BLaER1 treated with 17β-estradiol and CSF1 and Interleukin-3, amounts not matched to agents 10 nM and 100 nM (cell line): ENCODE measurements around the gene RNF151.
"Not testable (repeated sequence)": the region's sequence is repeated elsewhere in the genome, so short reads cannot be mapped to it uniquely, and the experiment has no call there.

ENCODE experiments used
- H3K27ac ChIP-seq, 11 experiments: shearing (Covaris generic); formaldehyde crosslinking; 2 replicates each; pipeline ENCODE4 v1.8.1; 2022
- H3K27me3 ChIP-seq, 11 experiments: shearing (Covaris generic); formaldehyde crosslinking; 2 replicates each; pipeline ENCODE4 v1.8.1; 2022
- H3K36me3 ChIP-seq, 11 experiments: shearing (Covaris generic); formaldehyde crosslinking; 2 replicates each; pipeline ENCODE4 v1.8.1; 2022
- H3K4me1 ChIP-seq, 10 experiments: shearing (Covaris generic); formaldehyde crosslinking; 2 replicates each; pipeline ENCODE4 v1.8.1; 2022
- H3K4me2 ChIP-seq, 11 experiments: shearing (Covaris generic); formaldehyde crosslinking; 2 replicates each; pipeline ENCODE4 v1.8.1; 2022
- H3K4me3 ChIP-seq, 10 experiments: shearing (Covaris generic); formaldehyde crosslinking; 2 replicates each; pipeline ENCODE4 v1.8.1; 2022
- H3K9ac ChIP-seq, 11 experiments: shearing (Covaris generic); formaldehyde crosslinking; 2 replicates each; pipeline ENCODE4 v1.8.1; 2022
- H3K9me3 ChIP-seq, 11 experiments: shearing (Covaris generic); formaldehyde crosslinking; replicated peaks in 1 of 11; 2 replicates each; pipeline ENCODE4 v1.8.1; 2022
- H4K20me1 ChIP-seq, 11 experiments: shearing (Covaris generic); formaldehyde crosslinking; 2 replicates each; pipeline ENCODE4 v1.8.1; 2022
- Cebpa-rat ChIP-seq, 11 experiments: shearing (Covaris generic); IDR thresholded peaks; 2 replicates each; pipeline ENCODE4 v1.8.1; 2022

Gene RNF151

DNA sequence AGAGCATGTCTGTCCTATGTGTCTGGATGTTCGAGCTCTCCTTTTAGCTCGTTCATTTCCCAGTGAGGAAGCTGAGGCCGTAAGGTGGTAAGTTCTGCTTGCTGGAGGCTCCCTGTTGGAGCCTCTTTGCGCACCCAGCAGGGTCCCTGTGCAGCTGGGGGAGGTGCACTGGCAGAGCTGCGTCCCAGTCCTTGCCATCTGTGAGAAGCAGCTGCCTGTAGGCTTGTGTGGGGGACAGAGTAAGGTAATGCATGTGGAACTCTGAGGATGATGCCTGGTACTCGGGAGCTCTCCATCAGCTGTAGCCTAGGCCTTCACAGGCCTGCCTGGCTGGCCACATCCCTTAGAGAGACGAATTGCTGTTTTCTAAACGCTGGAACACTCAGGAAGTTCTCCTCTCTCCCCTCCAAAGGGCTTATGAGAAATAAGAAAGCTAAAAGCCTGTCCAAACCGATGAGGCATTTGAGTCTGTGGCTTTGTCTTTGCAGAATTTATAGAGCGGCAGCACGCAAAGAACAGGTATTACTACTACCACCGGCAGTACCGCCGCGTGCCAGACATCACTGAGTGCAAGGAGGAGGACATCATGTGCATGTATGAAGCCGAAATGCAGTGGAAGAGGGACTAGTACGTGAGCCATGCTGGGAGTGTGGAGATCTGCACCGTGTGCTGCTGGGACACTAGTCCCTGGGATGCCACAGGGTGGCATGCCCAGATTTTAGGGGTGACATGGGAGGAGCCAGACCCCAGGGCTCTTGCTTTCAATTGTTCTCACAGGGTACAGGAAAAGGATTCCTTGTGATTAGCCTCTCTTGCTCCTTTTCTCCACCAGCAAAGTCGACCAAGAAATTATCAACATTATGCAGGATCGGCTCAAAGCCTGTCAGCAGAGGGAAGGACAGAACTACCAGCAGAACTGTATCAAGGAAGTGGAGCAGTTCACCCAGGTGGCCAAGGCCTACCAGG is 5.7 kb upstream of the RNF151 start:
- H3K36me3 ChIP-seq: peaks cover 21 to 34% (median 30%) of the 10 kb centered on the region in 11 experiments
- no peak for TF ChIP-seq Cebpa-rat (IDR thresholded peaks at IDR 0.05)
- H3K4me3 ChIP-seq: peak overlapping the region; percentile 70 to 96 (median 88)
- no peaks in the 10 kb centered on the region; a peak in 1 of 22 replicates for H3K9me3 ChIP-seq
- peaks cover 40 to 47% (median 44%) of the 10 kb centered on the region in 10 experiments for H3K4me1 ChIP-seq
- peaks cover 32 to 53% (median 44%) of the 10 kb centered on the region in 11 experiments for H4K20me1 ChIP-seq
- peak overlapping the region in 9 of 11 experiments; percentile 18 to 92 (median 88); a peak in 16 of 22 replicates for H3K27ac ChIP-seq
- peak overlapping the region; percentile 87 to 97 (median 92); a peak in 21 of 22 replicates for H3K9ac ChIP-seq
- no peaks in the 10 kb centered on the region for H3K27me3 ChIP-seq
- H3K4me2 ChIP-seq: peak overlapping the region; percentile 79 to 97 (median 95)

DNA sequence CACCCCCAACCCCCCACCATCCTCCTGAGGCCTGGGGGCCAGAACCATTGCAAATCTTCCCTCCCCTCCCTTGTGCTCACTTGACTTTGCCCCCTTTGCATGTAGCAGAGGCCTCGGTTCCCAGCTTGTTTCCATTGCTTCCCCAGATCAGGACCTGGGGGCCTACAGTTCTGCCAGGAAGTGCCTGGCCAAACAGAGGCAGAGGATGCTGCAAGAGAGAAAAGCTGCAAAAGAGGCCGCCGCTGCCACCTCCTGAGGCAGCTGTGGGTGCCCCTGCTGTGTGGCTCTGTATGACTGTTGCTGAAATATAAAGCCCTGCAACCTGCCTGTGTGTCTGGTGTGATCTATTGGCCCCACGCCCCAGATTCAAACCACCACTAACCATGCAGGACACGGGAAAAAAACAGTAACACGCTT is 5.0 kb upstream of the RNF151 start:
- Histone ChIP-seq H3K27me3 (no peaks in the 10 kb centered on the region), H3K4me2 (peak overlapping the region; percentile 55 to 97 (median 96); a peak in 21 of 22 replicates), H3K36me3 (peaks cover 21 to 42% (median 31%) of the 10 kb centered on the region in 11 experiments), H3K4me3 (peak overlapping the region in 8 of 10 experiments; percentile 80 to 100 (median 92); a peak in 16 of 20 replicates), H3K27ac (0 out of 22 replicates have a peak overlapping the region, but pooled peaks of 2 of the 11 experiments have one; percentile 1 to 99), H3K9ac (peak overlapping the region in 10 of 11 experiments; percentile 93 to 100 (median 96); a peak in 17 of 22 replicates), H4K20me1 (peaks cover 32 to 59% (median 44%) of the 10 kb centered on the region in 11 experiments), H3K4me1 (peaks cover 47 to 54% (median 51%) of the 10 kb centered on the region in 10 experiments), H3K9me3 (no peaks in the 10 kb centered on the region; a peak in 1 of 22 replicates)
- no peak for TF ChIP-seq Cebpa-rat (IDR thresholded peaks at IDR 0.05)

DNA sequence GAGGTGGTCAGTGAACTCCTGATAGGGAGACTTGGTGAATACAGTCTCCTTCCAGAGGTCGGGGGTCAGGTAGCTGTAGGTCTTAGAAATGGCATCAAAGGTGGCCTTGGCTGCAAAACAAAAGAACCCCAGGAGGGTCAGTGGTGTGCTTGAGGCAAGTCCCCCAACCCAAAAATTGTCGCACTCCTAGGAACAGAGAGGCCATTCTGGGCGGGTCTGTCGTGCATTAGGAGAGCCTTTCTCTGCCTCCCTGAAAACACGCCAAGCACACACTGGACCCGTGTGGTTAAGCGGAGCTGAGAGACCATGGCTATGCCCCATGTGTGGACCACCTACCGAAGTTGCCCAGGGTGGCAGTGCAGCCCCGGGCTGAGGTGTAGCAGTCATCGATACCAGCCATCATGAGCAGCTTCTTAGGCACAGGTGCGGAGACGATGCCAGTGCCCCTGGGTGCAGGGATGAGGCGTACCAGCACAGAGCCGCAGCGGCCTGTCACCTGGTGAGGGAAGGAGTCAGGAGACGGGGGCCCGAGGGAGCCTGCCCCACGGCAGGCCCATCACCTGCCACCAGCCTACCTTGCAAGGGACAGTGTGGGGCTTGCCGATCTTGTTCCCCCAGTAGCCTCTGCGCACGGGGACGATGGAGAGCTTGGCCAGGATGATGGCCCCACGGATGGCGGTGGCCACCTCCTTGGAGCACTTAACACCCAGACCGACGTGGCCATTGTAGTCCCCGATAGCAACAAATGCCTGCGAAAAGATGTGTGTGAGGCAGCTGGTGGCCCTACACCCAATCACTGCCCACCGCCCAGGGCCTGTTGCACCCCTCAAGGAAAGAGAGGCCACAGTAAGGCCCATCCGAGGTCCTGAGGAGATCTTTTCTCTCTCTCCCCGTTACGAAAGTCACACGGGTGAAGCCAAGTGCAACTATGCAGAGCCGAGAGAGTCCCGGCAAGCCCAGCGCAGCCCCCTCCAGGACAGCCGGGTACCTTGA is 4.2 kb upstream of the RNF151 start:
- H3K9me3 ChIP-seq, H3K27me3 ChIP-seq: not testable (repeated sequence)
- Histone ChIP-seq H4K20me1 (peaks cover 32 to 60% (median 44%) of the 10 kb centered on the region in 11 experiments), H3K4me1 (peaks cover 47 to 55% (median 52%) of the 10 kb centered on the region in 10 experiments), H3K27ac (peak overlapping the region in 9 of 11 experiments; percentile 90 to 99 (median 96); a peak in 17 of 22 replicates), H3K36me3 (peaks cover 21 to 48% (median 32%) of the 10 kb centered on the region in 11 experiments), H3K4me2 (peak overlapping the region; percentile 79 to 97 (median 96)), H3K4me3 (peak overlapping the region; percentile 80 to 100 (median 90)), H3K9ac (peak overlapping the region; percentile 93 to 100 (median 97))

DNA sequence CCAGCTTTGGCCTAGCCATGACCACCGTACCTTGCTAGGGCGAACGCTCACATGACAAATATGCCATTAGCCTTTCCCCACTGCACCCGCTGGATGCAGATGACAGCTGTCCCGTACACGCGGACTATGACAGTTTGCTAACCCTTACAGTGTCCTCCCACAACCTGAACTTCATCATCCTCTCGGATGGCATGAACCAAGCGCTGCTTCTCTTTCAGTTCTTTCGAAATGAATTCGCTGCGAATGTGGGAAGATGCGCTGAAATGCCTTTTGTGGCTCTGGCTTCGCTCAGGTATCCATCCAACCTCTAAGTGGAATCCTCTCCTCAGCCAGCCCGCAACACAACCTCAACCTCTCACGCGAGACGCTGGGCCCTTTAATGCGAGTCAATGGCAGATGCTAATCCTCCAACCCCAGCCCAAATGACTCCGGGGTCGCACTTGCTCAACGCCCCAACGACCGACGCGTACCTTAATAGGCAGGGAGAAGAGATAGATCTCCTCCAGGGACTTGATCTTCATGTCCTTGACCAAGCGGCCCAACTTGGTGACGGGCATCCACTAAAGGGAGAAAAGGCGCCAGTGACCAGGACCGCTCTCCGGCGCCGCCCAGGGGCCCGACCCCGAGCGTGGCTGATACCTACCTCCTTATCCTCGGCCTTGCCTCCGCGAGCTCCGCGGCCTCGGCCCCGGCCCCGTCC is 2.7 kb upstream of the RNF151 start:
- H3K36me3 ChIP-seq: peaks cover 21 to 48% (median 32%) of the 10 kb centered on the region in 11 experiments
- H4K20me1 ChIP-seq: peaks cover 32 to 60% (median 44%) of the 10 kb centered on the region in 11 experiments

DNA sequence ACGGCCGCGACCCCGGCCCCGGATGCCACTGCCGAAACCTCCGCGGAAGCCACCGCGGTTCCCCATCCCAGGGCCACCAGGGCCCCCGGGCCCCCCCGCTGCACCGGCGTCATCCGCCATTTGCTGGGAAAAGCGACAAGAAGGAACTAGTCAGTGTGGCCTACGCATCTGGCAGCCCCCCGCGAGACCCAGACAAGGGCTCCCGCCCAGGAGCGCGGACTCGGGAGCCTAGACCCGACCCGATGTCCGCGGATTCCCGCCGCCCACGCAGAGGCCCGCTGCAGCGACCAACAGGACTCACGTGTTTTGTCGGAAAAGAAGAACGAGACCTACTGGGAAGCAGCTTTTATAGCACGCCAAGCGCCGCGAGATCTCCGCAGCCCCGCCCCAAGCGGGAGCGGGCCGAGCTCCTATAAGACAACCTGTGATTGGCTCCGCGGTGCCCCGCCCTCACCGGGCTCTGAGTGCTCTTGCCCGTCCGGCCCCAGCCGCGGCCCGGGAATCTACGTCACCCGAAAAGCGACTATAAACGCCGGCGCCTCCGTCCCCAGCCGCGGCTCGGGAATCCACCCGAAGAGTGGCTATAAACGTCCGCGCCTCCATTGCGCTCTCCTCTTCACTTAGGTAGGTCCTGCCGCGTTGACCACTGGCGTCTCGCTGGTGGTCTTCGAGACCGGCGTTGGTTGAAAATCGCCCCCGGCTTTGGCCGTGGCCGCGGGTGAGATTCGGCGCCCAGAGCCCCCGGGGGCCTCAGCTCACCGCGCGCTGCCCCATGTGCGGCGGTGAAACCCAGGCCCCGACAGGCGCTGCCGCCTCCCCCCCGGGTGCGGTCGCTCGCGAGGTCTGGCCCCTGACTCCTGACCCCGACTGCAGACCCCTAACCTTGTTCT is 1.9 kb upstream of the RNF151 start, which contains the start of gene RPS2:
Gene RPS2, minus strand, starts transcription at position 321 of the 890 bp plus-strand sequence. Its CDS starts 201 bp downstream, at position 120.
- Histone ChIP-seq H3K4me1 (peaks cover 43 to 50% (median 47%) of the 10 kb centered on the region in 10 experiments), H3K4me3 (peak within 1 kb of the TSS; percentile 80 to 100 (median 90)), H4K20me1 (peaks cover 32 to 60% (median 44%) of the 10 kb centered on the region in 11 experiments), H3K36me3 (peaks cover 21 to 48% (median 32%) of the 10 kb centered on the region in 11 experiments), H3K27me3 (no peaks in the 10 kb centered on the region), H3K9me3 (no peaks in the 10 kb centered on the region; a peak in 1 of 22 replicates), H3K27ac (peak within 1 kb of the TSS; percentile 90 to 99 (median 94)), H3K9ac (peak within 1 kb of the TSS; percentile 93 to 100 (median 97)), H3K4me2 (peak within 1 kb of the TSS; percentile 91 to 99 (median 97))
- no peak for TF ChIP-seq Cebpa-rat (IDR thresholded peaks at IDR 0.05)

More for the DNA sequence above, 2.7 kb upstream of the RNF151 start:
- H3K9me3 ChIP-seq: no peaks in the 10 kb centered on the region; a peak in 1 of 22 replicates
- H3K27me3 ChIP-seq: no peaks in the 10 kb centered on the region
- H3K4me2 ChIP-seq: peak overlapping the region; percentile 79 to 97 (median 96)
- TF ChIP-seq Cebpa-rat (IDR thresholded peaks at IDR 0.05): no peak
- H3K27ac ChIP-seq: peak overlapping the region; percentile 90 to 99 (median 94)
- H3K4me1 ChIP-seq: peaks cover 45 to 51% (median 48%) of the 10 kb centered on the region in 10 experiments
- peak overlapping the region; percentile 80 to 100 (median 90) for H3K4me3 ChIP-seq
- peak overlapping the region; percentile 93 to 100 (median 97) for H3K9ac ChIP-seq

DNA sequence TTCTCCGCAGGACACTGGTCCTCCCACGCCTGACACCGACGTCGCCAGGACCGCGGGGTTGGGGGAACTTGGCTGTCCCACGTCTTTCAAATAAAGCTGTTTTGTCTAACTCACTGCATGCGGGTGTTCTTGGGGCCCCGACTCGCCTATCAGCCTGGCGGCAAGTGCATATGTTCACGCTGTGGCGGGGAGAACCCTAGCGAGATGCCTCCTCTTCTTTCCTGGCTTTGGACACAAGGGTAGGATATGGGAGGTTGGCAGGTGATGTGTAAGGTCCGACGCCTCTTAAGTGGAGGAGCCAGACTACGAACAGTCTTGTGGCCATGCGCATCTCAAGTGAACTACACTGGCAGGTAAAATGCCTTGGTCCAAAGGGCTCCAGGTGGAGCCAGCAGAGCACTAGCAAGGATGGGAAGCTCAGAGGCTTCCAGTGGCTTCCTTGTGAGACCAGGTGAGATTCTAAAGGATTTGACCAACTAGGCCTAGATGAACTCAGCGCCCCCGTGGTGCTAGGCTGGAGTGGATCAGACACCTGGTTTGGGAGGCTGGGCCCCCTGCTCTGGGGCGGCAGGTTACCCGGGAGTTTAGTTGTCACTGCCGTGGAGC is 1.2 kb upstream of the RNF151 start:
- Histone ChIP-seq H3K9ac (peak overlapping the region; percentile 93 to 100 (median 97)), H3K9me3 (no peaks in the 10 kb centered on the region; a peak in 1 of 22 replicates), H3K27ac (peak overlapping the region; percentile 90 to 99 (median 94)), H4K20me1 (peaks cover 32 to 54% (median 40%) of the 10 kb centered on the region in 11 experiments), H3K4me2 (peak overlapping the region; percentile 90 to 99 (median 95)), H3K4me1 (peaks cover 42 to 51% (median 46%) of the 10 kb centered on the region in 10 experiments), H3K36me3 (peaks cover 21 to 48% (median 32%) of the 10 kb centered on the region in 11 experiments), H3K4me3 (peak overlapping the region; percentile 80 to 100 (median 90)), H3K27me3 (no peaks in the 10 kb centered on the region)
- TF ChIP-seq Cebpa-rat (IDR thresholded peaks at IDR 0.05): no peak
